GM21737 (cell line): Measurements from ENCODE around the gene CD248.

Experiments used
- ATAC-seq: cut with Tn5 transposase; IDR thresholded peaks from one replicate; pipeline ENCODE4 v1.9.1; 2021; ENCODE audit warnings: mild to moderate bottlenecking, moderate library complexity; ENCODE audit not compliant: unreplicated experiment

Gene CD248

DNA sequence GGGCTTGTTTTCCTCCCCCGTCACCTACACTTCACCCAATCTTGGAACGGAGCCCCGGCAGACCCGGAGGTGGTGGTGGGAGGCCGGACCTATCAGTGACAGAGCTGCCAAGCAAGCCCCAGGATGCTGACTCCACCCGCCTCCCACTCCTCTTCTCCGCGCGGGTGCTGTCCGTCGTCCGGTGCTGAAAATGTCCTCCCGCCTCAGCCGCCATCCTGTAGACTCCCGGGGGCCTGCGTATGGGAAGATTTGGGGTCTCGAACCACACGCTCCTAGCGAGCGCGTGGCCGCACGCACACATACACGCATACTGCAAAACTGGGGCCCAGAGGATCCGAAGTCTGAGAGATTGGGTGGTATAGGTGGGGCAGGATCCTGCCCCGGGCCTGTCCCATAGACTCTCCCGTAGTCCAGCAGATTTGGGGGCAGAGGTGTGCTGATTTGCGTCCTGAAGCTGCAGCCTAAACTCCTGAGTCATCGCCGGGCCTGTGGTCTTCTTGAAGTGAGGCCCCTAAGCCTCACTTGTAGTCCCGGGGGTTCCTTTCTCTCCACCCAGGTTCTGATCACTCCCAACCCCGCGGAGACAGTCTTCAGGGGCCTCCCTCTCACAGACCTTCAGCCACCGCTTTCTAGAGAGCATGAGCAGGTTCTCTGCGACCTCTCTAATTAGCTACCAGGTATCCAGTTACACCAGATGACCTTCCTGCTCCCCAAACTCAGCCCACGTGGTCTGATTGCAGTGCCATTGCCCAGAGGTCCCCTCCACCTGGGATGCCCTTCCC, 27.1 kb downstream of the CD248 start:
- peak; percentile 31 for ATAC-seq

DNA sequence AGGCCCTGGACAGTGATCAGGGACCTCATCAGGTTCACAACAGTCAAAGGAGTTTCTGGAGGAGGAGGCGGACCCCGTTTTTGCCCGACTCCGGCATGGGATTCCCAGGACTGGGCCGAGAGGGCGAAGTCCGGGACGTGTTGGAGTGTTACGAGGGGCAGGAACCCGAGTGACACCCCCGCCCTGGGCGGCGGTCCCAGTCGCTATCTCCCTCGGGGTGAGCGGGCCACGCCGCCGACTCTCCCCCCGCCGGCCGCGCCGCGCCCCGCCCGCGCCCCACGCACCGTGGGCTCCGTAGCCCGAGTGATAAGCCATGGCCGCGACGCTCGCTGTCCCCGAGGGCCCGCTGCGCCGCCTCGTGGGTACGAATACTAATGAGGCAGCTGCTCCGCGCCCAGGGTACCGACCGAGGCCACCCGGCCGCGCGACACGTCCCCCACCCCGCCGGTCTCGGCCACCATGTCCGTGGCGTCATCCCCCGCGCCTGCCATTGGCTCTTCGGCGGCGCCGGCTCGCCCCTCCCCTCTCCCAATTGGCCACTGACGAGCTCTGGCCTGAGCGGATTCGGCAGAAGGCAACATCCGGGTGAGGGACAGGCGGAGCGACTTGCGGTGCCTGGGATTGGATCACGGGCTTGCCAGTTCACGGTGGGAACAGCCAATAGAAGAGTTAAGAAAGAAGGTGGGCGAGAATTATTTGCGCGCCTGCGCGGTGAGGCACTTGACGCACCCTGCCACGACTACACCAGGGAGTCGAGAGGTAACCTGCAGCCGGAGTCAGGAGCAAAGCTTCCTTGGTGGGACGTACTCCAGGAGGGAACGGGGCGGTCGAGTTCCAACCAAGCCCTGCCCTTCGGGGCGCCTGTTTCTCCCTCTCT, 27.9 kb downstream of the CD248 start, which contains the start of gene YIF1A:
TSS of gene YIF1A (minus strand) at position 473 of the 877 bp plus-strand sequence. CDS start at position 315, 158 bp downstream.
- ATAC-seq: peak; percentile 88

DNA sequence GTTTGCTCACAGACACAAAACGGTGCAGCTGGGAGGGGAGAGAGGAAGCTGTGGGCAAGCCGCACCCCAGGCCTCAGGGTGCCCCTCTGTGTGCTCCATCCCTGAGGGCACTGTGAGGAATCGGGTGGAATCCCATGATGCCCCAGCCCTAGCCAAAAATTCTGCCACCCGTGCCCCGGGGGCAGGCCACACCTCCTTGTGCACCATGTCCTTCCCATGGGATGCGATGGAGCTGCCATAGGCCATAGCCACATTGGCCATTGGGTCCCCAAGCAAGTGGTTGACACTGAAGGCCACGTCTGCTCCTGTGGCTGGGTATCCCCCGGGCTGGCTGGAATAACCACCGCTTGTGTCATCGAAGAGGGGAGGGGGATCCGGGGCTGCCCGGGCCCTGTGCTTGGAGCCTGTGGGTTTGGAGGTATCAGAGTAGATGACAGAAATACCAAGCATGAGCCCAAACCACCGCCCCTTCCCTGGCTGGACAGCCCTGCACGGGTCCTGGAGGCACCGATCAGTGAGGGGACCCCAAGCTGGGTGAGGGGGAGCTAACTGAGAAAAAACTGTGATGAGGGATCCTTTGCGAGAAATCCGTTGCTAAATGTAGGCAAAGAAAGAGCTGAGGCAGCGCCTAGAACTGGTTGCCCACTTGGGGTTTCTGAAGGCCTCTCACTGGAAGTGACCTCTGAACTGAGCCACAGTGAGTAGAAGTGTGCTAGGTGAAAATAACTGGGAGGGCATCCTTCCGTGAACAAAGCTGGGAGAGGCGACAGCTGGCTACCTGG, 28.8 kb downstream of the CD248 start:
- no peak for ATAC-seq

DNA sequence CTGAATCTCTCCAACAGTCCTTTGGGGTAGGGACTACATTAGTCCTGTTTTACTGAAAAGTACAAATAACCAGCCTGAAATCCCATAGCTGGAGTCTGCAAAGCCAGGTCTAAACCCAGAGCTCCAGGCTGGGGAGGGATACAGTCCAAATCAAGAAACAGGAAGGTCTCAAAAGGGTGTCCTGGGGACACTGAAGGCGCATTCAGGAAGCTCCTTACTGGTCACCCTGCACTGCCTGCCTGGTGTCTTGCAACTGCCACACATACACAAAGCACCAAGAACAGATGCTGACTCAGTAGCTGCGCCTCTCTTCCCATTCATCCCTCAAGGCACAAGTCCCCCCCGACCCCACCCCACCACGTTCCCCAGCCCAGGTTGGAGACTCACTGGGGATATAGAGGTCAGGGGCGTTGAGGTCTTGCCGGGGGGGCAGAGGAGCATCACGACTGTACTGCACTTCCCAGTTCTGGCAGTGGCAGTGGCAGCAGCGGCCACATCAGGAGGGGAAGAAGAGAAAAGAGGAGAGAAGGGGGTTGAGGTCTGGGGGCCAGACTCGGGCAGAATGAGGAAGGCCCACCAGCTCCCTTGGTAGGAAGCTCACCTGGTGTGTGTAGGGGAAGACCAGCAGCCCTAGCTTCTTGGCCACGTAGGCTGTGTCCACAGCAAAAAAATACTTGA, 29.5 kb downstream of the CD248 start:
- no peak for ATAC-seq

DNA sequence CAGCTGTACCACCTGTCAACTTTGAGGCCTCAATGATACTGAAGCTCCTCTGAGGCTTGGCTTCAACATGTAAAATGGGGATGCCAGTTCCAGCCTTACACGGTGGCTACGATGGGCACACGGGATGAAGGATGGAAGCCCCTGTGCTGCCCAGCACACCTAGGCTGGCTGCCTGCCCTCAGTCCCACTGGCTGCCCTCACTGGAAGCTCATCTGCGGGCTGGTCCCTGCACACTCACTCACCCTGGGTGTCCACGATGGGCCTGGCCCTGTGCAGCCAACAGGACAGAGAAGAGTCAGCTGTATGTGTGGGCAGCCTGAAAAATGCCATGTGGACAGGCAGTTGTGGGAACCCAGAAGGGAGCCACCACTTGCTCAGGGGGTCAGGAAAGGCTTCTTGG, 30.1 kb downstream of the CD248 start:
- ATAC-seq: no peak

DNA sequence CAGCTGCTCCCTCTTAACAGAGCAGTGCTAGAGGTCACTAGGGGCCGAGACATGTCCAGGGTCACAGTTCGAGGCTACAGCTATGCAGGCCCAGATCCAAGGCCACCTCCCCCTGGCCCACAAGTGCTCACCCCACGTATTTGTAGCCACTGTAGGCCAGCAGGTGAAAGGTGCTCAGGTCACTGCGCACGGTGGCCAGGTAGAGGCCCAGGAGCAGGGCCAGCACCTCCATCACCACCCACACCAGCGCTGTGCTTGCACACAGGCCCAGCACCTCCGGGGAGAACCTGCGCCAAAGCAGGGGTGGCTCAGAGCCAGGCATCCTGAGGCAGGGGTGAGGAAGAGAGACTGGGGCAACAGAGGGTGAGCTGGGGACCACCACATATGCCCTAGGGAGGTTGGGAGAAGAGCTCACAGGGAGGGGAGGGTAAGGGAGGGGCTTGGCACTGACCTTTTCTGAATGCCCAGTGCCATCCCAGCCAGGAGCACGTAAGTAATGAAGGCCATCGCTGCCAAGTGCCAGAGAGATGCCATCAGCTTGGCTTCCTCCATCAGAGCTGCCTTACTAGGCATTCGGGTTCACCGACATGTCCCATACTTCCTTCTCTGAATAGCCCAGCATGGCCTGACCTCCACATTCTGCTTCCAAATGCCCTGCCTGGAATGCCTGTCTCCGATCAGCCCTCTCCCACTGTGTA, 31.4 kb downstream of the CD248 start:
- ATAC-seq: no peak

DNA sequence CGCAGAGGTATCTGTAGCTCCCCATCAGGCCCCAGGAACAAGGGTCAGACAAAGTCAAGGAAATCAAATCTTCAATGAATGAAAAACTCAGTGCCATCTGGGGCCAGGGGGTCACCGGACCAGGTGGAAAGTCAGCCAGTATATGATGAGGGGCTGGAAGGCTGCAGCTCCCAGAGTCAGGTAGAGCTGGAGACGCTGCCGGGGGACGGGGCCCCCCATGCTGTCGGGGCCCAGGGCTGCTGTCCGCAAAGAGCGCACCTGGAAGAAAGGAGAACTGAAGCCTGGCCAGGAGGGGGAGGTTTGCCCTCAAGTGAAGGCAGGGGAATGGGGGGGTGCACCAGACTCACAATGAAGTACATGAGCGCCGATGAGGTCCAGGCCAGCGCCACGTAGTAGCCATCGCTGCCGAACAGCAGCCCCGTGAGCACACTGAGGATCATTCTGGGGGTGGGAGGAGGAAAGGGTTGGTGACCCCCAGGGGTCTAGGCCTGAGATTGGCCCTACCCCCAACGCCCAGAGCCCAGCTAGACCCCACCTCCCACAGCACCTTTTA, 32.2 kb downstream of the CD248 start:
- ATAC-seq: no peak

DNA sequence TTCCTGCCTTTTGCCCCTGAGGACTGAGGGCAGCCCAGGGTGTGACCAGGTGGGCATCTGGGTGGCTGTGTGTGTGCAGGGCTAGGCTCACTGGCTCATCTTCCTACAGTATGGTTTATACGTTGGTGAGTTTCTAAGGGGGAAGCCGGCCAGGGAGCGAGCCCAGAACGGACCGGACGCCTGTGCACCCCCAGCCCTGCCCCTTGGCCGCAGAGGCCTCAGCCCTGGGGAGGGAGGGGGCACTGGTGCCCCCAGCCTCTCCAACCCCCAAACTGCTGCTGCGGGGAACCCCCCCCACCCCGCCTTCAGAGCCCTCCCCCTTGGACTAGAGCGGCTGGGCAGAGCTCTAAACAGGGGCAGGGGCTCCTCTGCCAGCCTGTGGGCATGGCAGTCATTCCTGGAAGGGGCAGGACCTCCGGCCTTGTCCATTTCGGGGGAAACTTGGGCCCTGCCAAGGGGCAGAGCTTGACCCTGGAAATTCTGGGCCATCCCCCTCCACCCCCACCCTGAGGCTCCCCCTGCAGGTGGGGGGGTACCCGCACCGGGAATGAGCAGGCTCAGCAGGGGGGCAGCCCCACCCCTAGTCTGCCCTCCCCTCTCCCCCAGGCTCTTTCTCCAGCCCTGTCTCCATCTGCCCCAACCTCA, 33.3 kb downstream of the CD248 start:
- ATAC-seq: no peak

DNA sequence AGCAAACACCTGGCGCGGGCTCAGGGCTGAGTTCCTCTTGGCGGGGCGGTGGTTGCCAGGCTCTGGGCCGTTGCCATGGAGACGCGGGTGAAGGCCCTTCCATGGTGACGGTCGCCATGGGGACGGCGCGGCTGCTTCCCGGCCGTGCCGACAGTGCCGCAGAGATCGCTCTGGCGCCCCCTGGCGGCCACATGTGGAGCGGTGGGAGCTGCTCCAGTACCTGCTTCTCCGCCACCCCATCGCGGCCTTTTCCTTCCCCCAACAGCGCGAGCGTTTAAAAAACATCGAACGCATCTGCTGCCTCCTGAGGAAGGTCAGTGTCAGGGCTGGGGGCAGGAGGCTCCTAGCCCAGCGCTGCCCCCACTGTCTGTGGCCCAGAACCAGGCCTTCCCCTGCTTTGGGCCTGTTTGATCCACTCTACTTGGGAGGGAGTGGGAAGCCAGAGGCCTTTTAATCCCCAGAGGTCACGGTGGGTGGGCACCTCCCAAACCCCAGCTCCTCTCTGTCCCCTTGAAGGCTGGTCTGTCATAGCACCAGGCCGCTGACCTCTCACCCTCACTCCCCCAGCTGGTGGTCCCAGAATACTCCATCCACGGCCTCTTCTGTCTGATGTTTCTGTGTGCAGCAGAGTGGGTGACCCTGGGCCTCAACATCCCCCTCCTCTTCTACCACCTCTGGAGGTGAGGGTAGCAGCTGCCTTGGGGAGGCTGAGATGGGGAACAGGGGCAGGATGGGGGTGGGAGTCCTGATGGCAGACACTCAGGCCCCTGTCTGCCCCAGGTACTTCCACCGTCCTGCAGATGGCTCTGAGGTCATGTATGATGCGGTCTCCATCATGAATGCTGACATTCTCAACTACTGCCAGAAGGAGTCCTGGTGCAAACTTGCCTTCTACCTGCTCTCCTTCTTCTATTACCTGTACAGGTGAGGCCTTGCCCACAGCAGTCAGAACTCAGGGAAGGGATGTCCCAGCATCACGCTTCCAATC, 34.1 kb downstream of the CD248 start:
- ATAC-seq: peak; percentile 66

DNA sequence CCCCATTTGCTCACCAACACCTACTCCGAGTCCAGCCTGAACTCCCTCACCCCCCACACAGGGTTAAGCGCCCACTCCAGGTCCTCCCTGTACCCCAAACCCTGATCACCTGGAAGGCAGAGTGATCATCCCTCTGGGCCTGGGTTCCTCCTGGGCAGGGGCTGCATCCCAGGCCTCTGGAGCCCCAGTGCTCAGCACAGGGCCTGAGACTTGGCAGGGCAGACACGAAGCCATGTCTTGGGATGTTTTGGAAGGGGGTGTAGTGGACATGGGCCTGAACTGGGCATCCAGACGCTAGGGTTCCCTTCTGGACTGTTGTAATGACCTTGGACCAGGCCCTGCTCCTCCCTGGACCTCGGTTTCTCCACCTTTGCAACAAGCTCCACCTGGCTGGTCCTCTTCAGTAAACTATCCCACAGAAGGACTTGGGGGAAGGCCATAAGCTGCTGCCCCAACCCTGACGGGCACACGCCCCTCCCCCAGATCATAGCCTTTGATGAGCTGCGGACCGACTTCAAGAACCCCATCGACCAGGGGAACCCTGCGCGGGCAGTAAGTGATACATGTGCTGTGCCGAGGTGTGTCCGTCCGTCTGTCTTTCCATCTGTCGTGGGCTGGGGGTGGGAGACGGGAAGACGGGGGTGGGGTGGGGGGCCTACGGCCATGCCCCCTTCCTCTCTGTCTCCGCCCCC, 34.9 kb downstream of the CD248 start:
- no peak for ATAC-seq

DNA sequence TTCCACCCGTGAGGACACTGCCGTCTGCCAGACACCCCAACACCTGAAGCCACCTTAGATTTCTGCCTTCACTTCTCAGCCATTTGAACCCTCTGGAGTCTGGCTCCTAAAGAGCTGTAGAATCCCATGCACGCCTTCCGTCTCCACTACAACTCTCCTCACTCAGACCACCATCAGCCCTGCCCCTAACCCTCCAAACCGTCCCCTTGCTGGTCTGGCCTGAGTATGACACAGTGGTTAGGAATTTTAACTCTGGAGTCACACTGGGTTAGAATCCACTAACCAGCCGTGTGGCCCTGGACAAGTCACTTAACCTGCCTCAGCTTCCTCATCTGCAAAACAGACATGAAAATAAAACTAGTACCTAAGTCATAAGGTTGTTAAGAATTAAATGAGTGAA, 35.8 kb downstream of the CD248 start:
- no peak for ATAC-seq

DNA sequence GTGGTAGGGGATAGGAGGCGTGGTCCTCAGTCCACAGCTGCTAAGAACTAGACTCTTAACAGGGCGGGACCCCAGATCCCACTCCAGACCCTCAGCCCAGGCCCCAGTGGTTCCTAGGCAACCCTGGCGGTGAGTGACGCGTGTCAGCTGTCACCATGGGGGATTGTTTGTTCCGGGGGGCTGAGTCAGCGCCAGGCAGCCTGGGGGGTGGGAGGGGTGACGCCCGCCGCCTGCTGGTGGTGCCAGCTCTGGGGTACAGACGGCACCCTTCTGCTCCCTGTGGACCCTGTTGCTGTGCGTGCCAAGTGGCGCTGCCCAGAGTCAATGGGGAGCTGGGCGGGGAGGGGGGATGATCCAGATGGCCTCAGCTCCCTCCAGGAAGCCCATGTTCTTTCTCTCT, 36.4 kb downstream of the CD248 start:
- no peak for ATAC-seq

DNA sequence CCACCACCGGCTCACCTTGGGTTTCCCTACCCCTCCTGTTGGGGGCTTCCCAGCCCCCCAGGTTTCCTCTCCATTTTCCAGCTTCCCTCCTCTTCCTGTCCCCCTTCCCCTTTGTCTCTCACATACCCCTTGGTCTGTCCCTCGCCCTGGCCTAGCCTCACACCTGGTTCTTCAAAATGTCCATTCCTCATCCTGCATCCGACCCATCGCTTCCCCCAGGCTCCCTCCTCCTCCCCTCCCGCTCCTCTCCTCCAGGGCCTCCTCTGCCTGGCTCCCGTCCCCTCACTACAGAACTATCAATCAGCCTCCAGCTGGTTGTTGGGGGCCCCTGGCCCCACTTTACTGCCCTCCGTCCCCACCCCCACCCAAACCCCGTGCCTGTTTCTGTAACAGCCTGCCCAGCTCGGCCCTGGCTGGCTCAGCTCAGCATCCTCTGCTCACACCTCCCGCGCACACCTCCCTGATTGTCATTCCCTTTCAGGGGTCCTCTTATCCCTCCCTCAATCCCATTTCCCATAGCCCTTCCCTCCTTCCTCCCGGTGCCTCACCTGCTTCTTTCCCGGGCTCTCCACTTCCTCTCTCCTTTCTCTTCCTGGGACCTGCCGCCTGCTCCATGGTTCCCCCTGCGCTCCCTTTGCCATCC, 37.6 kb downstream of the CD248 start:
- no peak for ATAC-seq

DNA sequence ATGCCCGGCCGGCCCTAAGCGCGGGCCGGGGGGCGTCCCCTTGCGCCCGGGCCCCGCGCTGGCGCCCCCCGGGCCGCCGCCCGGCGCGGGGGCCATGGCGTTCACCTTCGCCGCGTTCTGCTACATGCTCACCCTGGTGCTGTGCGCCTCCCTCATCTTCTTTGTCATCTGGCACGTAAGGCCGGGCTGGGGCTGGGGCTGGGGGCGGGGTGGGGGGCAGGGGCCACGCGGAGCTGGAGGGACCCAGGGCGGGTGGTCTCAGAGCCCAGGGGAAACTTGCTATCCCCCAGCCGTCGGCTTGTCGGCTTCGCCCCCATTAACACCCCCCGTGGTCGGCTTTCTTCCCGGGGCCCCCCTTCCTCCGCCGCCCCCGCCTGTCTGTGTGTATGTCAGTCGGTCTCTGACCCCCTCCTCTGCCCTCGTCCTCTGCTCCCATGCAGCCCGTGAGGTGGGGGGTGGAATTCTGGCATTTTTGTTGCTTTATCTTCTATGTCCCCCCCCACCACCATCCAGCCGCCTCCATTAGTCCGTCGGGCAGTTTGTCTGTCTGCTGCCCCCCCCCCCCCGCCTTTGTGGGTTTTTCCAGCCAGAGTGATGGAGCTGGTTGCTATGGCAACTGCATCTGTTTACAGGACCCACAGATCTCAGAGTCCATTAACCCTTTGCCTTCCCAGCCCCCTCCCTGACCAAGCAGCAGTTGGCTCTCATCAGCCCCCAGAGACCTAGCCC, 38.3 kb downstream of the CD248 start:
- no peak for ATAC-seq

DNA sequence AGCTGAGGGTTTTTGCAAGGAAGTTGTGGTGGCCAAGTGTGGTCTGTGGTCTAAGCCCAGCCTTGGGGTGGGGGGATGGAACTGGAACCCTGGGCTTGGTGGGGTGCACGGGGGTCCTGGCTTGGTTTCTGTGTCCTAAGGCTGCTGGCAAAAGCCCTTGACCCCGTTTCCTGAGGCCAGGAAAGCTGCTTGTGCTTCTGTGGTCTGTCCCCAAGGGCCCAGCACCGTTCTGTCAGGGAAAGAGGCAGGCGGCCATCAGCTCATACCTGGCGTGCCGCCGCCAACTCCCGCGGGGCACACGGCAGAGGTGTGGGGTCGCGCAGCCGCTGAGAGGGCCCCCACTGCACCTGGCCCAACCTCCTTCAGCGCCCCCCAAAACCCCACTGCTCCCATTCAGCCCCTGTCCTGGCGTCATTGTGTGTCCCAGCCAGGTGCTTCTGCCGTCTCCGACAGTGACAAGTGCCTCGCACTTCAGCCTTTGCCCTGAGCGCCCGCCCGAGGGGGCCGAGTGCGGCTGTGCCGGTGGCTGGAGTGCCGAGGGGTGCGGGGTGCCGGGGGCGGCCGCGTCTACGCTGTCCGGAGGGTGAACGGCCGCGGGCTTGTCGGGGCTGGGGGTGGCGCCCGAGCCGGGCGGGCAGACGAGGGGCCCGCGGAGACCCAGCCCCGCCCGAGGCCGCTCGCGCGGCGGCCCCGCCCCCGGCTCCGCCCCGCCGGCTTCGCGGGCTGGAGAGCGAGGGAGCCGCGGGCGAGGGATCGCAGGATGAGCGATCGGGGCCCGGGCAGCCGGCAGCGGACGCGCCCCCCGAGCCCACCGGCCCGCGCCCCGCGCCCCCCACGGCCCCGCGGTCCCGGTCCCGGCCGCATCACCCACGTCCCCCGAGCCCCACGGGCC, 39.1 kb downstream of the CD248 start, which contains the start of gene CNIH2:
TSS of gene CNIH2 (plus strand) at position 705 of the 892 bp plus-strand sequence. CDS start 282 bp downstream, outside the sequence.
- ATAC-seq: no peak
